NCI-H748 (cell line): ENCODE data around the gene PARVG.
A peak's percentile ranks its signal among the peaks of the same experiment; 100 is the strongest.

ENCODE experiments used
- DNase-seq: peaks from one replicate; lab custom pipeline; 2025; ENCODE audit not compliant: unreplicated experiment; lab: John Stamatoyannopoulos, UW

PARVG gene

DNA sequence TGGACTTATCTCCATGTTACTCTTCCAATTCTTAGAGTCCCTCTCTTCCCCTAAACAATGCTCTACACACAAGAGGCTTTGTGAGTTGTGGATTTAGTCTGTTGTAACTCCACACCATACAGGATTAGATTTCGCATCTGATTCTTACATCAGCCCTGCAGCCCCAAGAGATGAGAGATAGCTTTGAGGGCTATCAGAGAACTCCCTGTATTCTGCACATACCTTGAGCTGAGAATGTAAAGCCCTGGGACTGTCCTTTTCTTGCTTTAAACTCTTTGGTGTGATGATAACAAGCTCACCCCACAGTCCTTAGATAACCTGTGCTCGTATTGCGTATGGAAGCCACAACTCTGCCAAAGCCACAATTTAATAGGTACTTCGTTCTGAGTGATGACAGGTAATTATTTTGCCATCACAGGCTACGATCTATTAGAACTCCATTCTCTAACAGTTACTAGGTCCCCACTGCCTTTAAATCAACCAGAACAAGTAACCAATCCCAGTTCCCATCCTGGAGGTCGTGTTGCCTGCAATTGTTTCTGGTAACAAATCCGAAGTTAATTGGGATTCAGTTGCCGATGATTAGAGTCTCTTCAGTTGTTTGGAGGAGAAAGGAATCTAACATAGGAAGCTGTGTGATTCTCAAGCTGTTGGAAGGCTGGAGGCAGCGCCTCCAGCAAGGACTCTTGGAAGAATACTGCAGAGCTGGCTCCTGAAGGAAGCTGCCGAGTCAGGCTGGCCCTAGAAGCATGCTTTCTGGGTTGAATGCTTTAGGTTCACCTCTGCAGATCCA, 1.3 kb upstream of the PARVG start:
- DNase-seq = peak; percentile 35

DNA sequence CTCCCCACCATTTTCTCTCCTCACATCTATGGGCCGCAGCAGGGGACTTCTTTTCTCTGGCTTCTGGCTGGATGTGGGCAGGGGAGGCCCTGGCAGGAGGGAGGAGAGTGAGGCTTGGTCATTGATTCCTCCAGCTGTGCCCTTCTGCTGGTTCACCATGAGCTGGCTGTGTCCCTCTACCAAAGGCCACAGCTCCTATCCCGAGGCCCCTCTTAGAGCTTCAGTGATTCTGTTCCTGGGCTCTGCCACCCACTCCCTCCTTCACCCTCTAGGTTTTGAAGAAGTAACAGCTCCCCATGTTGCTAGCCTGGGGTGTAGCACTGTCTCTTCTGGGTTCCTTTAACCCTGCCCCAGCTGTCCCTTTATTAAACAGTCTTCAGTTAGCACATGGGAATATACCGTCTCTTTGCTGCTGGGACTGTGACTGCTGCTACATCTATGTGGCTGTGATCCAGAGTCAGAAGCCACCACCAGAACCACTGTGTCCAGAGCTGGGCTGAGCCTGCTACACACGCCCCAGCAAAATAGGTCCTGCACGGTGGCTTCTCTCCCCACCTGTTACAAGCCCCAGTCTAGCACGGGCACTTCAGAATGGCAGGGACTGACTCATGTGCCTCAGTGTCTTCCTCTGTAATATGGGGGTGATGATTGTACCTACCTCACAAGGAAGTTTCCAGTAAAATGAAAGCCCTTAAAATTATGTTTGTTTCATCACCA, 578 bp upstream of the PARVG start:
- no peak for DNase-seq

DNA sequence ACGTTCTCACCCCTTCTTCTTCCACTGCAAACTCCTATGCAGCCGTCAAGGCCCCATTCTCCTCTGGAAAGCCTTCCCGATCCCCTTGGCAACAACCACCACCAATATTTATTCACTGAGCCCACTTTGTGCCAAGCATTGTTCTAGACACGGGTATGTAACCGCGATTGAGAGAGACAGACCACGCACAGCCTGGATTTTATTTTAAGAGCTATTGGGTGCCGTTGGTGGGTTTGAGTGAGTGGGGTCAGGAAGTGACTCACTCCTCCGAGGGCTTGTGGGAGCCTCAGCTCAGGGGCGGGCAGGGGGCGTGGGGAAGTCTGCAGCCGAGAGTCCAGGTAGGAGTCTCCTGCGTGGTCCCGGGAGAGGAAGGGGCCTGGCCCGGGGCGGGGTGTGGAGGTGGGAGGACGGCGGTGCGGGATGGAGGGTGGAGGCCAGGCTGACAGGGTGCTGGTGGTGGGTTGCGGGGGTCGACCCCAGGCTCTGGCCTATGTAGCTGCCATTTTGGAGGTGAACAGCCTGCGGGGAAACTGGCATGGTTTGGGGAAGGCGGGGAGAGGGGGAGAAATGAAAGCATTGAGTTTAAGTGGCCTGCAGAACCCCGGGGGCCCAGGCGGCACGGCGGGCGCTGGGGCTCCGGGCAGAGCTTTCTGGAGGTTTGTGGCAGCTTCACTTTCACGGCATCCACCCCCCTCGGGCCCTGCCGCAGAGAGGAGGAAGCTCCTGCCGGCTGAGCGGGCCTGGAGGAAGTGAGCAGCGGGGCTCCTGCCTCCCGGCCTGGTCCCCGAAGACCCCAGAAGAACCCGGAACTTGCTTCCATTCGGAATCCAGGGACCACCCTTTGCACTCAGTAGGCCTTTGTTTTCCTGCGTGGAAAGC, 547 bp downstream of the PARVG start:
- no peak for DNase-seq

DNA sequence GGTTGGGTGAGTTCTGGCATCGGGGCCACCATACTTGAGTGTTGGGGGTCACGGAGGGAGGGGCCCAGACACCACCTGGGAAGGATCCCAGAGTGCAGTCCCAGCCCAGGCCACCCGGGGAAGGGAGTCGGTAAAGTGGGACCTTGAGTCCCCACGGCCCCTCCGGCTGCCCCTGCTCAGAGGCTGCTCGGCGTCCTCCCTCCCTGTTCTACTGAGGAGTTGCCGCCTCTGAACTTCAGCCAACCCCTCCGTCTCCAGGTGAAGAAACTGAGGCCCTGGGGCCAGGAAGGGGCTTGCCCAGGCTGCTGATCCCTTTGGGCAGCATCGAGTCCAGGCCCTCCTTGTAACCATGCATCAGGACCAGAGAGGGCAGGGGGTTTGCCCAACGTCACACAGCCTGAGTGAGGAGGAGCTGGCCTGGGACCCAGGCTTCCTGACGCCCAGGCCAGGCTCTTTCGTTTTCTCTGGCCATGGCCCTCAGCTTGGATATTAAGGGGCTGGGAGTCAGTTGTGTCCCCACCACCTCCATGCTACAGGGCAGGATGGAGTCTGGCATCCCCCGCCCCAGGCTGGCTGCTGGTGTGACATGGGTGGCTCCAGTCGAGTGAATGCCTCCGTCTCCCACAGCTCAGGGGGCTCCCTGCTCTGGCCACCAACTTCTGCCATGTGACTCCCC, 1.3 kb downstream of the PARVG start:
- no peak for DNase-seq

DNA sequence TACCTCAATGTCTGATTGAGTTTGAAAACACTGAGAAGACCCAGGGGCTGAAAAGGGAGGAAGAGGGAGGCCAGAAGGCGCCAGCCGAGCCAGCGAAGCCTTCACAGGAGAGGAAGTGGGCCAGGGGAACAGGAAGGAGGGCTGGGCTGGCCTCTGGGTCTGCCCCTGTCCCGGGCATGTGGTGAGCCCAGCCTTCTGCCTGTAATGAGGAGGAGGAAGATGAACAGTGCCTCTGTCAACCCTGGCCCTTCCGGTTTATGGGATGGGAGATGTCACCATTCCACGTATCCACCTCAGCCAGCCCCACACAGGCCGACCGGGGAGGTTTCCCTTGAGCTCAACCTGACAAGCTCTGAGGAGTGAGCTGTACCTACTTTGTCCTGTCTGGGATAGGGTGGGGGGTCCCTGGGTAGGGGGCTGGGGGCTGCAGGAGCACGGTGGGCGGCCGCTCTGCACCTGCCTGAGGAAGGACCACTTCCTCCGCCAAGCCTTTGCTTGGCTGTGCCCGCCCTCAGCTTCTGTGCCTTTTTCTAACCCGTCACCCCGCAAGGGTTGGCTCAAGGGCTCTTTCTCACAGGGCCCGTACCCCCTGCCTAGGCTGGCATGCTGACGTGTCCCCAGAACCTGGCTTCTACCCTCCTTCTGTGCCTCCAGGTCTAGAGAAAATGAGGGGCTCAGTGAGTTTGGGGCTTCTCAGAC, 2.0 kb downstream of the PARVG start:
- no peak for DNase-seq

DNA sequence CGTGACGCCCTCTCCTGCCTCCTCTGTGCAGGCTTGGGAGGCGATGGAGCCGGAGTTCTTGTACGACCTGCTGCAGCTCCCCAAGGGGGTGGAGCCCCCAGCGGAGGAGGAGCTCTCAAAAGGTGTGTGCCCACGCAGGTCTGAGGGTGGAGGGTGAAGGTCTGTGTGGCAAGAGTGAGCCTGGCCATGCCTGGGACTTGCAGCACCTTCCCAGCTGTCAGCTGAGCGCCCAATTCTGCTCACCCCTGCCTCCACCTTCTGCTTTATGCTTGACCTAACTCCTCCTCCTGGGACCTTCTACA, 2.5 kb downstream of the PARVG start:
- no peak for DNase-seq

DNA sequence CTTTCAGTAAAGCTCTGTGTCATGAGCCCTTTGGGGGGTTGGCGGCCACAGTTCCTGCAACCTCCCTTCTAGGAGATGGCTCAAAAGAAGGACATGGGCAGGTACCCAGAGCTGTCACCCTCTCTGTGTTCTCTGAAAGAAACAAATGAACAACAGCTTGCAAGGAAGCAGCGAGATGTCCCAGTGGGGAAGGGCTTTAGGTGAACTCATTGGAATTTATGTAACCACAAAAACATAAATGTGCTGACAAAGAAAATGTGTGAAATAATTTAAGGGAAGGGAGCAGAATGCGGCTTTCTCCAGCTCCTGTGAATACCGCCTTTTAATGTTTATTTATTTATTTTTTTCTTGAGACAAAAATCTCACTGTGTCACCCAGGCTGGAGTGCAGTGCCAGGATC, 3.3 kb downstream of the PARVG start:
- DNase-seq = no peak

DNA sequence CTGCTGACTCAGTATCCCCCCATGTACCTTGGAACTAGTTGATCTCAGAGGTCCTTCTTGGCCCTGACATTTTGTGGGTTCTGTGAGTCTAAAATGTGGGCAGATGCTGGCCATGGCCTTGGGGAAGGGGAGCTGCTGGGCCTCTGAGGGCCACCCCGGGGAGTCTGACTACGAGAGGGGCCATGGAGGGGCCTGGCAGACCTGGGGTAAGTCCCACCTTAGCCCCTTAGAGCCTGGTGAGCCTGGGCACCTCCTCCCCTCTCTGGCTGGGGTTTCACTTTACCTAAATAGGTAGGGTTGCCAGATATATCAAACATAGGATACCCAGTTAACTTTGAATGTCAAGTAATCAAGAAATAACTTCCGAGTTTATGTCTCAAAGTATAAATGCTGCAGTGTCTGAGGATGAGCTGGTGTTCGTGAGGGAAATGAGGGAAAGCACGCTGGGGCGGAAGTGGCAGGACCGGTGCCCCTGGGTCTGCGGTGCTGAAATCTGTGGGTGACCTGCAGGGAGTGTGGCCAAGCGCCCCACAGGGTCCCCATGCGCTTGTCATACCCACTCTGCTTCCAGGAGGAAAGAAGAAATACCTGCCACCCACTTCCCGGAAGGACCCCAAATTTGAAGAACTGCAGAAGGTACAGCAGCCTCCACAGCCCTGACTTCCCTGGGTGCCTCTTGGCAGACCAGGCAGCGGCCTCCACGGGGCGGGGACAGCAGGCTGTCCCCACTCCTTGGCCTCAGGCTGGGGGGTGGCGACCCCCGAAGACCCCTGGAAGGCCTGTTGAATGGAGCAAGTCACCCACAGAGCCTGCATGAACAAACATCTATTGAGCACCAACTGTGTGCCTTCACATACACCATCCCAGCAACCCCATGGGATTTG, 4.8 kb downstream of the PARVG start:
- no peak for DNase-seq

DNA sequence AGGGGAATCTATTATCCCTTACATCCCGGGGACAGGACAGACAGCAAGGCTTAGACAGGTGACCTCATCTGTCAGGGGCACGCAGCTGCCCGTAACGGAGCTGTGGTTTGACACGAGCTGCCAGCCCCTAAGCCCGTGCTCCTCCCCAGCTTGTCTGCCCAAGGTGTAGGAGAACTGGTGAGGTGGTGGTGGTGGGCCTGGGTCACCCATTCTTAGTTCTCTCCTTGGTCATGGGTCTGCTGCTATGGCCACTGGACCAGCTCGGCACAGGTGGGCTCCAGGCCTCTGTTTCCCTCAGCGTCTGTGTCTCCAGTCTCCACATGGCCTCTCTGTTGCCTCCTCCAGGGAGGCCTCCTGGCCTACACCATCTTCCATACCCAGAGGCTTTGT, 5.4 kb downstream of the PARVG start:
- no peak for DNase-seq

DNA sequence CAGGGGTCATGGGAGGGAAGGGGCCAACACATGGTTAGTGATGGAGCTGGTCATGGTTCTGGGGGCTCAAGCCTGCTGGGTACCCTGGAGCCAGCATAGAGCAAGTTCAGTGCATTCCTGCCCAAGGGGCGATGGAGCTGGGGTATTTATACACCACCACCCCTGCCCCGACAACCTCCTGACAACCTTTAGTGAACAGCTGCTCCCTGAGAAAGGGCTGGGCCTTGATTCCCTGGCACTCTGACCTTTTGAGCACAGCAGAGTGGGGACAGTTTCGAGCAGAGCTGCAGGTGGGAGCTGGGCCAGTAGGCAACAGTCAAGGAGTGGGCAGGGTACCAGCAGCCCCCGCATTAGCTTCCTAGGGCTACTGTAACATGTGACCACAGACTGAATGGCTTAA, 6.0 kb downstream of the PARVG start:
- no peak for DNase-seq

DNA sequence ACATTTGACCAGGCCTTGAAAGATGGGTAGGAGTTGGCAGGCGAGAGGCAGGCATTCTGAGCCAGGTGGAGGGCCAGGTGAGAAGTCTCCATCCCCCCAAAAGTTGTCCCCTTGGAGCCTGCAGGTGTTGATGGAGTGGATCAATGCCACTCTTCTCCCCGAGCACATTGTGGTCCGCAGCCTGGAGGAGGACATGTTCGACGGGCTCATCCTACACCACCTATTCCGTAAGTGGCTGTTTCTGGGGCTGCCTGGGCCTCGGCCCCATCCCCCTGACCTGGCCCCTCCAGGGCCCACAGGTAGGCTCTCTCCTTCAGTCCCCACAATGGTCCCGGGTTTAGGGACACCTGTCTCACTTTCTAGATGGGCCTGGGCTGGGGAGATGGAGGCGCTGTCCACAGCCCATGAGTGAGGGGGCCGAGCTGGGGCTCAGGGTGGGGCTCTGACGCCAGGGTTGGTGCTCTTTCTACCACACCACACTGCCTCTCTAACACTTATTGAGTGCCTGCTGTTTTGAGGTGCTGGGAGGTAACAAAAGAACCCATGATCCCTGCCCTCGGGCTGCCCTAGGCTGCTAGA, 7.0 kb downstream of the PARVG start:
- DNase-seq = no peak

DNA sequence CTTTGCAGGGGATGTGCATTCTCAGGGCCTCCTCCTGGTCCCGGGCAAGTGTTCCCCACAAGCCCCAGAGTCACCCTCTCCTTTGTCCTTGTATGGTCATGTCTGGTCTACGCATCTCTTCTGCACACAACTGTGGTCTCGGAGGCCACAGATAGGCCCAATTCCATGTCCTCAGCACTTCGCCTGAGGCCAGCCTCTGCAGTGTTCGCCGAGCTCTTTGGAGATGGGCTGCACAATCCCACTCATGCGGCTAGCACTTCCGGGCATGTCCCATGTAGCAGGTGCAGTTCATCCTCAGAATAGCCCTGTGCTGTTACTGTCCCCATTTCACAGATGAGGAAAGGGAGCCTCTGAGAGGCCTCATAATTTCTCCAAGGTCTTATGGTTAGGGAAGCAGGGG, 7.6 kb downstream of the PARVG start:
- no peak for DNase-seq

DNA sequence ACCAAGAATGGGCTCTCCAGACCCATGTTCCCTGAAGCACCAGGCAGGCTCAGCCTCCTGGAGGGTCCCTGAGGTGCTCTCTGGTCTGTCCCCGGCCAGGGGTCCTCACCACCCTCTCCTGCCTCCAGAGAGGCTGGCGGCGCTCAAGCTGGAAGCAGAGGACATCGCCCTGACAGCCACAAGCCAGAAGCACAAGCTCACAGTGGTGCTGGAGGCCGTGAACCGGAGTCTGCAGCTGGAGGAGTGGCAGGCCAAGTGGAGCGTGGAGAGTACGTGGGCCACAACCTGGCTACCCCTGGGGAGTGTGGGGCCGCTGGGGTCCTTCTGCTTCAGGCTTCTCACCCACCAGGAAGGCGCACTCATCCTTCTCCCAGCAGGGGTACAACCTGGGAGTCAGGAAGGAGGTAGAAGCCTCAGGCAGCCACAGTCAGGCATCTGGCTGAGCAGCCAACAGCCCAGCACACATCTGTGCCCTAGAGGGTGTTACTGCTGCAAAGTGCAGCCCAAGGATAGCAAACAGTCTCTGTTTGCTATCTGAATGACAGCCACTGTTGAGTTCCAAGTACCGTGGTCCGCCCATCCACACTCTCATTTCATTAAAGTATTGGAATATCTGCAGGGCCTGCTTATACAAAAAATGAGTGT, 8.4 kb downstream of the PARVG start:
- DNase-seq = no peak

DNA sequence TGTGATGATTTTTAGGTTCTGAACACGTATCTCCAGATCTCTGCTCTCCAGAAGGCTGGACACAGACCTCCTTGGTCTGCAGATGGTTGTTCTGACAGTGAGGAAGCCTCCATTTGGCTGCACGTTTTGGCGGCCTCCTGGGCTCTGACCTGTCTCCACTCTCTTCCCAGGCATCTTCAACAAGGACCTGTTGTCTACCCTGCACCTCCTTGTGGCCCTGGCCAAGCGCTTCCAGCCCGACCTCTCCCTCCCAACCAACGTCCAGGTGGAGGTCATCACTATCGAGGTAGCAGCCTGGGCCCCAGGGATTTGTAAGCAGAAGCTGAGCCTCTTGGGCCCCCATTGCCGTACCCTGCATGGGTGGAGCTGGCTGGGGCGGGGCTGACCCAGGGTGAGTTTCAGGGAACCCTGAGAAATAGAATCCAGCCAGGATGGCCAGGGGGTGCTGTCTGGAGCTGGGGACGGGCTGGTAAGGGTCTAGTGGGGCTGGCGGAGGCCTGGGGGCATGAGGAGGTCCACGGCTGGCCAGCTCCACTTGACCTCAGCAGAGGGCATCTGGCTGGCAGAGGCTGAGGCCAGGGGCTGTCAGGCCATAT, 9.8 kb downstream of the PARVG start:
- DNase-seq = no peak

DNA sequence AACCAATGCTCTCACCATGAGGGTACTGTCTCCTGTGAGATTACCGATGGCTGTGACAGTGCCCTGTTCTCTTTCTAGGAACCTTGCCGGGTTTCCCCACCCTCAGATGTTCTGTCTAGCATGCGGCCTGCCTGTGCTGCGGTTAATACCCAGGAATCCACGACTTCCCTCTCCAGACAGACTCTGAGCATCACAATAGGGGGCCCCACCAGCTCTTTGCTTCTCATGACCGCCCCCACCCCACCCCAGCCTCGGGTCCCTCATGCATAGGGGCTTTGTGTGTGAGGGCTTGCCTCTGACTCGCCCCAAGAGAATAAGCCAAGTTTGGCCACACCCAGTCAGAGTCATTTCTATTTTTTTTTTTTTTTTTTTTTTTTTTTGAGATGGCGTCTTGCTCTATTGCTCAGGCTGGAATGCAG, 10.3 kb downstream of the PARVG start:
- no peak for DNase-seq

DNA sequence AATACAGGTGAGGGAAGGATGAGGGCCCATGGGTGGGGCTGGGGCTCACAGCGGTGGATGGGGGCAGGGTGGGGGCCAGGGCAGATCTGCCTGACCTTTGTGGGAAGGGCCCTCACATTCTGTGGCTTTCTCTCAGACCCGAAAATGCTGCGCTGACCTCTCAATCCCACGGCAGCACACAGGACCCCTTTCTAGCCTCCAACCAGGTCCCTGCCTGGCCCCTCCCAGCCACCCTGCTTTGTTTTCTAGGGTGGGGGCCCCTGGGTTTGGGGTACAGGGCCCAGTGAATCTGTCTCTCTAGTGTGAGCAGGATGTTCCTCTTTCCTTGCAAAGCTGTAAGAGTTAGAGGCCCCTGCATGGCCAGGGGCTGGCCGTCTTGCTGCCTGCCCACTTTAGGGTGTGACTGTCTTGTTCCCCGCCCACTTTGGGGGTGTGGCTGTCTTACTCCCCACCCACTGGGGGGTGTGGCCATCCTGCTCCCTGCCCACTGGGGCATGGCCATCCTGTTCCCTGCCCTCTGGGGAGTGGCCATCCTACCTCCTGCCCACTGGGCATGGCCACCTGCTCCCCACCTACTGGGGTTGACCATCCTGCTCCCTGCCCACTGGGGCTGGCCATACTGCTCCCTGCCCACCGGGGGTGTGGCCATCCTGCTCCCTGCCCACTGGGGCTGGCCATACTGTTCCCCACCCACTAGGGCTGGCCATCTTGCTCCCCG, 11.5 kb downstream of the PARVG start:
- DNase-seq = peak; percentile 55

DNA sequence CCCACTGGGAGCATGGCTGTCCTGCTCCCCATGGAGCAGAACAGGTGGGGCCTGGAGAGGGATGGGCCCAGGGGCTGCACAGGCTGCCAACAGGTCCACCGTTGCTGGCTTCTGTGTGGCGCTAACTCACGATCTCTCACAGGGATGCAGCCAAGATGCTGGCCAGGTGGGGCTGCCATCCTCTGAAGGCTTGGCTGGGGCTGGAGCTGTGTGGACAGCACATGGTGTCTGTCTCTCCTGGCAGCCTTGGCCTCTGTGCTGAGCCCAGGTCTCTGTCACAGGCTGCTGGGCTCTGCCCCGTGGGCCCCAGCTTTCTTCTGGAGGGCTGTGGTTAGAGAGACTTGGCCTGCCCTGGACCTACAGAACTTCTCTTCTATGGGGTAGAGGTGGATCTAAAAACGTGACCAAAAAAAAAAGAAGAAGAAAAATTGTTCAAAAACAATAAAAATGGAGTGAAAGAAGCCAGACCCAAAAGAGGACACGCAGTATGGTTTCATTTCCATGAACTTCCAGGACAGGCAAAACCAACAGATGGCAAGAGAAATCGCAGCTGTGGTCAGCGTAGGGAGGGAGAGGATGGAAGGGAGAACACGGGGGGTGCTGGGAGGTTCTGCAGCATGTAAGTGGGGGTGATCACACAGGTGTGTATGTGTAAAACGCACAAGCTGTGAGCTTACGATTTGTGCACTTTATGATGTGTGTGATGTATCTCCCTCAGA, 12.2 kb downstream of the PARVG start:
- no peak for DNase-seq
